ENCODE measurements around the gene PRSS36.
A peak's percentile ranks its signal among the peaks of the same experiment; 100 is the strongest.

The PRSS36 gene

DNA sequence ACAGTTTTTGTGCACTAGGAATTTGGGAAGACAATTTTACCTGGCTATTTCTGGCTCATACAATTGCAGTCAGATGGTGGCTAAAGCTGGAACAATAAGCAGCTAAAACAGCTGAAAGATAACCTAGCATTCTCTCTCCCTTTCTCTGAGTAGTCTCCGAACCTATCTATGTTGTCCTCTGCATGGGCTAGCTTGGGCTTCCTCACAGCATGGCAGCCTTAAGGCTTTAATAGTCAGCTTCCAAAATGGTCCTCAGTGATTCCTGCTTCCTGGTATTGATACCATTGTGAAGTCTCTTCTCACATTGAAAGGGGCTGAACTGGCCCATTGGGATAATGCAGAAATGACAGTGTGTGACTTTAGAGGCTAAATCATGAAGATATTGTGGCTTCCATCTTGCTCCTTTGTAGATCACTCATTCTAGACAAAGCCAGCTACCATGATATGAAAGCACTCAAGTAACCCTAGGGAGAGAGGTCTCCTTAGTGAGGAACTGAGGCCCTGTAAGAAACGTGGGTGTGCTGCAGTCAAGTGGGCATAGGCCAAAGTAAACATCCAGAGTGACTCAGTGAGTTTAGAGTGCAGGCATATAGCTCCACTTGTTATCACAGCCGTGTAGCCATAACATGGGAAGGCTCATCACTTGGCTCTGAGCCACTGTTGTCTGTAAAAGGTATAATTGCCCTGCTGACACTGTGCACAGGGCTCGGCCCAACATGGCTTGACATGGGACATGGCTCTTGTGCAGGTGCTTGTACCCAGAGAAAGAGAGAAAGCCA lies 49.8 kb downstream of the PRSS36 start:
- DNase-seq (ENCODE audit: low read depth), result peak; percentile 60

DNA sequence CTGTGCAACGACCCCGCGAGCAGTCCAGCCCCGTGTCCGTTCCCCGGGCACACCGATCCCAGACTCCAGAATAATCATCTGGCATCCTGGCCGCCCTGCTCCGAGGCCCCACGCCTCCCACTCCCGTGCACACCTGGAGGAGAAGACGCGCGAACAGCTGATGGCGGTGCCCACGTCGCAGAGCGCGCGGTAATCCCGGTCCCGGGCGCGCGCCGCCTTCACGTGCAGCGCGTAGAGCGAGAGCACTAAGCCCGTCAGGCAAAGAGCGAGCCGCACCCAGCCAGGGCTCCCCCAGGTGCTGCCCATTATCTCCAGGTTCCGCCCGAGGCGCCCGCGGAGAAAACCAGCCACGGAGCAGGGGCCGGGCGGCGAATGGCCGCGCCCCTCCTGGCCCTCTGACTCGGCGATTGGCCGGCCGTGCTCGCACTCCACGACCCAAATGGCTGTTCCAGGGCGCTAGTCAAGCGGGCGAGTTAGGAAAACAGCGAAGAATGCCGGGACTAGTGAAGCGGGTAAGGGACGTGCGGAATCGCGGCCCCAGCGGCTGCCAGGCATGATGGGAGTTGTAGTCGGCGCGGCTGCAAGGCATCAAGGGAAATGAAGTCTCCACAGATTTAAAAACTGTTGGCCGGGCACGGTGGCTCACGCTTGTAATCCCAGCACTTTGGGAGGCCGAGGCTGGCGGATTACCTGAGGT lies 55.3 kb downstream of the PRSS36 start, which contains the start of gene VKORC1:
TSS of gene VKORC1 (minus strand) at position 374 of the 697 bp plus-strand sequence. CDS start at position 306, 68 bp downstream.
- peak; percentile 99 for DNase-seq (ENCODE audit: low read depth)

- DNase-seq (ENCODE audit: low read depth), result peak; percentile 35
Observed at GRCh38 chr16:31094088-31094423, 55.8 kb downstream of the PRSS36 start.

DNA sequence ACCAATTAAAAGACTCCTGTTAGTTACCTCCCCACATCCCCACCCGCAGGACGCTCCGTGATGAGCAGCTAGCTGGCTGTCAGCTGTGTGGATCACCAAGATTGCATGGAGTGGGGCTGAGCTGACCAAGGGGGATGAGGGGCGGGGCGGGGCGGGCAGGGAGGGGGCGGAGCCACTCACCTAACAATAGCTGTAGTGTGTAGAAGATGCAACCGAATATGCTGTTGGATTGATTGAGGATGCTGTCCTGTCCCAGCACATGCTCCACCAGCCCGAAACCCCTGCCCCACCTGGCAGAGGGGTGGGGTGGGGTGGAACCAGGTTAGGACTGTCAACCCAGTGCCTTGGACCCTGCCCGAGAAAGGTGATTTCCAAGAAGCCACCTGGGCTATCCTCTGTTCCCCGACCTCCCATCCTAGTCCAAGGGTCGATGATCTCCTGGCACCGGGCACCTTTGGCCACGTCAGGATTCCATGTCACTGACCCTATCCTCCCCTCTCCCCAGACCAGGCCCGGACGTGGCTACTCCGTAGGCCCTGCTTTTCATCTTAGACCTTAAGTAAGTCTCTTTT lies 56.6 kb downstream of the PRSS36 start:
- DNase-seq (ENCODE audit: low read depth), result peak; percentile 64

- peak; percentile 76 for DNase-seq (ENCODE audit: low read depth)
Observed at GRCh38 chr16:31092330-31092729, 57.5 kb downstream of the PRSS36 start.

GRCh38 chr16:31090540-31090939 lies 59.3 kb downstream of the PRSS36 start:
- DNase-seq (ENCODE audit: low read depth), result peak; percentile 77

GRCh38 chr16:31089199-31089598 lies 60.7 kb downstream of the PRSS36 start:
- DNase-seq (ENCODE audit: low read depth), result no peak
